G401.6 (cell line): Measurements from ENCODE around the gene CDA.

ENCODE experiments used
- FAIRE-seq: peaks from 2 replicates; lab custom pipeline; 2012; peaks lifted over from hg19 to GRCh38; lab: Jason Lieb, UNC

CDA gene

DNA sequence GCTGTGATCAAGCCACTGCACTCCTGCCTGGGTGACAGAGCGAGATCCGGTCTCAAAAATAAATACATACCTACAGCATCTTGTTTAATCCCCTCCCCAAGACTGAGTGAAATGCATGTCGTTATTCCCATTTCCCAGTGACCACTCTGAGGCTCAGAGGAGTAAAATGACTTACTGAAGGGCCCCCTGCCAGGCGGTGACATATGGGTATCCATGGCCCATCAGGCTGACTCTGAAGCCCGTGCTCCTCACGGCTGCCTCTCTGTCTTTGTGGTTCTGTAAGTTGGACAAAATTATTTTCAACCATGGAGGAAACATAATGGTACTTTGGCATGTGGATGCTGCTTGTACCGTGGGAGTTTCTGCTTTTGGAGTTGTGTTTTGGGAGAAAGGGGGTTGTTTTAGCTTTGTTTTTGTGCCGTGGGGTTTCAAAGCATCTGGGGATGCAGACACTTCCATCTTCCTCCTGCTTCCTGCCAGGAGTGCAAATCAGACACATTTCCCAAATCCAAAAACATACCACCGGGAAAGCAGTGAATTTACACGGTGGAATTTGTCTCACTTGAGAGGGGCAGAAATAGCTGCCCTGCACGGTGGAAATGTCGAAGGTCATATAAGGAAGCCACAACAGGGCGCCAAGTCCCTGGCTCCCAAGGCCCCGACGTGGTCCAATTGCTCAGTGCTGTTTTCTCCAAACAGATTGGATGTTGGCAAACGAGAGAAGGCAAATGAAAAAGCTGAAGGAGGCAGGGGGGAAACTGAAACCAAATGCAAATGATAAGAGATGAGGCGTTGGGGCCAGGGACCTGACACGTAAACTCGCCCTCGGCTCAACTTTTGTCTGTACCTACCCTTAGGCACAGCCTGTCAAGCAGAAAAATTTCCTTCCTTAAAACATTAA, 27.3 kb downstream of the CDA start:
- FAIRE-seq, result no peak

GRCh38 chr1:20616847-20617487, 28.1 kb downstream of the CDA start:
- no peak for FAIRE-seq

DNA sequence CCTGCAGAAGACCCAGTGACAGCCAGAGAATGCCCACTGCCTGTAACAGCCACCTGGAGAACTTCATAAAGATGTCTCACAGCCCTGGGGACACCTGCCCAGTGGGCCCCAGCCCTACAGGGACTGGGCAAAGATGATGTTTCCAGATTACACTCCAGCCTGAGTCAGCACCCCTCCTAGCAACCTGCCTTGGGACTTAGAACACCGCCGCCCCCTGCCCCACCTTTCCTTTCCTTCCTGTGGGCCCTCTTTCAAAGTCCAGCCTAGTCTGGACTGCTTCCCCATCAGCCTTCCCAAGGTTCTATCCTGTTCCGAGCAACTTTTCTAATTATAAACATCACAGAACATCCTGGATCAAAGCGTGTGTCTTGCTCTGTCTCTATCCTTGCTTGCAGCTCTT, 29.7 kb downstream of the CDA start:
- FAIRE-seq, result no peak

GRCh38 chr1:20619999-20620398, 31.1 kb downstream of the CDA start:
- no peak for FAIRE-seq

GRCh38 chr1:20621012-20621411, 32.1 kb downstream of the CDA start:
- no peak for FAIRE-seq

- no peak for FAIRE-seq
Measured at GRCh38 chr1:20624709-20625108, 35.8 kb downstream of the CDA start.

- no peak for FAIRE-seq
Measured at GRCh38 chr1:20625176-20626097, 36.5 kb downstream of the CDA start.

DNA sequence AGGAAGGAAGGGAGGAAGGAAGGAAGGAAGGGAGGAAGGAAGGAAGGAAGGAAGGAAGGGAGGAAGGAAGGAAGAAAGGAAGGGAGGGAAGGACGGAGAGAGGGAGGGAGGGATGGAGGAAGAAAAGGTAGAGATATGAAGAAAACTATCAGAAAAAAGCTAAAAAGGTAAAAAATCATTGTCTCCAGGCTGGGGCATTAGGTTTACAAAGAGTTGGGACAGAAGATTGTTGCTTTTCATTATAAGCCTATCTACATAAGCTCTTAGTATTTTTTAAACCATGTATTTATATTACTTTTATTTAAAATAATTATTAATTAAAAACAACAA, 37.2 kb downstream of the CDA start:
- no peak for FAIRE-seq

DNA sequence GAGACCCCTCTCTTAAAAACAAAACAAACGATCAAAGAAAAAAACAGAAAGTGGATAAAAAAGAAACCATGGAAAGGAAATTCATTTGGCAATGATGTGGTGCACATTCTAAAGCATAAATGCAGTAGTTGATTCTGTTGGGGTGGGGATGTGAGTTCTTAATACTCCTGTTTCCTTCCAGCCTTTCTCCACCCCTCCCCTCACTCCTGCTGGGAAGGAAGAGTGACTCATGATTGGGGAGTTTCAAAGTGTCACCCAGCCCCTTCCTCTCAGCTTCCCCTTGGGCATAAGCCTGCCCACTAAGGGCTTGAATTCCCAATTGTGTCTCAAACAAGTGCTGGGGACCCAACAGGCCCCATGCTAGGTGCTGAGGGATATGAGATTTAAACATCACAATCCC, 37.6 kb downstream of the CDA start:
- FAIRE-seq, result no peak

GRCh38 chr1:20630729-20631128, 41.8 kb downstream of the CDA start:
- no peak for FAIRE-seq

DNA sequence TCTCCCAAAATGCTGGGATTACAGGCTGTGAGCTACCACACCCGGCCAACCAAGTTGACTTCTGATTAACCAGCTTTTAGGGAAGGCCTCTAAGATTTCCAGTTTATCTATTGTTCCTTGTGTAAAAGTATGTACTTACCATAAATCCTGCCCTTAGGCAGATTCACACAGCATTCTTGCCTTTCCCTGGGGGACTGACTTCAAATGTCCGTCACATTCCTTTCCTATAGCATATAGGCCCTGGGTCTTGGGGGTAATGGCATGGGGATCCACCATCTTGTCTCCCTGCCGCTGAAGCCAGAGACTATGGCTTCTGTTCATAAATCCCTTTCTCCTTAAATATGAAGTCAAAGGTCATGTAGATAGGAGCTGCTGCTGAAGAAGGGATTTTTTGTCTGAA, 43.5 kb downstream of the CDA start:
- FAIRE-seq, result no peak

DNA sequence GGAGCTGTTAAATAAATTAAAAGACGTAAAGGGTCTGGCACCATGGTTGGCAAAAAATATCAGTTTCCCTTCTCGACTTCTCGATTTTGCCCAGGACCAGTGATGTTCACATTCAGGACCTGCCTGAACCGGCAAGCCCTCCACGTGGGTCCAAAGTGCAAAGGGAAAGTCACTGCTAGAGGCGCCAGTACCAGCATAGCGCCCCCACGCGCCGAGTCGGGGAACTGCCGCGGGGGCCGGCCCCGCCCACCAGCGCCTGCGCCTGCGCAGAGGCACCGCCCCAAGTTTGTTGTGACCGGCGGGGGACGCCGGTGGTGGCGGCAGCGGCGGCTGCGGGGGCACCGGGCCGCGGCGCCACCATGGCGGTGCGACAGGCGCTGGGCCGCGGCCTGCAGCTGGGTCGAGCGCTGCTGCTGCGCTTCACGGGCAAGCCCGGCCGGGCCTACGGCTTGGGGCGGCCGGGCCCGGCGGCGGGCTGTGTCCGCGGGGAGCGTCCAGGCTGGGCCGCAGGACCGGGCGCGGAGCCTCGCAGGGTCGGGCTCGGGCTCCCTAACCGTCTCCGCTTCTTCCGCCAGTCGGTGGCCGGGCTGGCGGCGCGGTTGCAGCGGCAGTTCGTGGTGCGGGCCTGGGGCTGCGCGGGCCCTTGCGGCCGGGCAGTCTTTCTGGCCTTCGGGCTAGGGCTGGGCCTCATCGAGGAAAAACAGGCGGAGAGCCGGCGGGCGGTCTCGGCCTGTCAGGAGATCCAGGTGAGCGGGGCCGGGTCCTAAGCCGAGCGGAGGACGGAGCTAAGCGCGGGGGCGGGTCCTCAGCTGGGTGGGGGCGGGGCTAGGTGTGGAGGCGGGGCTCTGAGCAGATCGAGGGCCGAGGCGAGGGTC, 44.5 kb downstream of the CDA start, which contains the start of gene PINK1:
Gene PINK1, plus strand, starts transcription at position 269 of the 875 bp plus-strand sequence. Its CDS starts 91 bp downstream, at position 360.
- no peak for FAIRE-seq

DNA sequence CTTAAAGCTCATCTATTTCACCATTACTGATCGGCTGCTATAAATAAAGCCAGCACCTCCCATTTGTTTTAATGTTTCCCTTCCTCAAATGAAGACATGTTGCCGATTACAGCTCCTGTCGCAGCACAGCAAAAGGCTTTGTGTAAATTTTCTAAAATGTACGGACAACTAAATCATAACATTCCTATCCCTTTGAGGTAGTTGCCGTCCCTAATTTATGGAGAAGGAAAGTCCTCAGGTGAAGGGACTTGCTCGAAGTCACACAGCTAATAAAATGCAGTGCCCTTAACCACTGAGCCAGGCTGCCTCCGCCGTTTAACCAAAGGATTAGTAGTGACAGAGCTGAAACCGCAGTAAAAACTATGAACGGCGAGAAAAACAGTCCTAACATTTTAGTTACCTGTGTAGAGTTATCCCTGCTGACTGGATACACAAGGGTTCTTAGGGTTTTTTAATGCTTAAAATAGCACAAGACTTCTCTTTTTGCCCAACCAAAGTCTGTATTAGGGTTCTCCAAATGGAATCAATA, 45.2 kb downstream of the CDA start:
- no peak for FAIRE-seq

DNA sequence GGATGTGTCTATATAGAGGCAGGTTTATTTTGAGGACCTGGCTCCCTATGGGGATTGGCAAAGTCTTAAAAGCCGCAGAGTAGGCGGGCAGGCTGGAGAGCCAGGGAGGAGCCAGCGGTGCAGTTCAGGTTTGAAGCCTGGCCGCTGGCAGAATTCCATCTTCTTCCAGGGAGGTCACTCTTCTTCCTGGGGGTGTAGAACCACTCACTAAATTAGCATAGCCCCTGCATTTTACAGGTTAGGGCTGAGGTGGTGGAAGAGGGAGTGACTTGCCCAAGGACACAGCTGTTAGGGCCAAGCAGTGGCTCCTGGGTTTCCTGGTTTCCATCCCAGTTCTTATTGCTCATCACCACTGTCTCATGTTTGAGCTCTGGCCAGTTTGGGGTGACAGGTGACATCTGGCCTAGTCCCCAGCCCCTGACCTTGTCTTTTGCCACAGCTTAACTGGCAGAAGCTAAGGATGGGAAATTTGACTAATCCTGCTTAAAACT, 45.7 kb downstream of the CDA start:
- FAIRE-seq, result no peak

GRCh38 chr1:20636785-20637347, 48.0 kb downstream of the CDA start:
- FAIRE-seq, result no peak

DNA sequence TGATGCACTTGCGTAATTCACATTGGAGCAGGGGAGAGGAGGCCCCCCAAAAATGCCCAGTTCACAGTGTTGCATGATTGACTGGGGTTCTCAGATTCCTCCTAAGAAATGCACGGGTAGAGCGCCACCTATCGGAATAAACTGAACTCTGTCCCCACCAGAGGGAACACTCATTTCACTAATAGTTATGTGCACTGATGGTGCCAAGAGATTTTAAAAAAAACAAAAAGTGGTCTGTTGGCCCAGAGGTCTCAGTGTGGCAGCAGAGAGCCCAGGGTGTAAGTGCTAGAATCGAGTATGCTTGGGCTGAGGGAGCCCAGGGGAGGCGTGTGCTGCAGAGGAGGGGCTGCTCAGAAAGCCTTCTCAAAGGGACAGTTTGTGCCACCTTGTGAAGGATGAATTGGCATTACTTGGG, 51.3 kb downstream of the CDA start:
- FAIRE-seq, result peak; percentile 67

DNA sequence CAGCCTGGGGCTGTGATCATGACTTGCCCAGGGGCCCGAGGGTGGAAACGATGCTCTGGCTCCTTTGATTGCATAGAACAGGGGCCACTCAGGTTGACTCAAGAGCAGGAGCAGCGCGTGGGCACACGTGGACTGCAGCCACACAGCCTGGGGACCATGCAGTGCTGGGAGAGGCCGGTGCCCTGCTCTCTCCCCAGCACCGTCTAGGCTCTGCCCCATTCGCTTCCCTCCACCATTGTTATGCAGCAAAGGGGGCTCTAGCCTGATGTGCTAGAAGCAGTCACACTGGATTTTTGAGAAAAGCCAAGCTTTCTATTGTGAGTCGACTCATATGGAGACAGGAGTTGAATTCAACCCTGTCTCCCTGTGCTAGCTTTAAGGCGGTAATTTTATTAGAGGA, 53.1 kb downstream of the CDA start:
- FAIRE-seq, result no peak

DNA sequence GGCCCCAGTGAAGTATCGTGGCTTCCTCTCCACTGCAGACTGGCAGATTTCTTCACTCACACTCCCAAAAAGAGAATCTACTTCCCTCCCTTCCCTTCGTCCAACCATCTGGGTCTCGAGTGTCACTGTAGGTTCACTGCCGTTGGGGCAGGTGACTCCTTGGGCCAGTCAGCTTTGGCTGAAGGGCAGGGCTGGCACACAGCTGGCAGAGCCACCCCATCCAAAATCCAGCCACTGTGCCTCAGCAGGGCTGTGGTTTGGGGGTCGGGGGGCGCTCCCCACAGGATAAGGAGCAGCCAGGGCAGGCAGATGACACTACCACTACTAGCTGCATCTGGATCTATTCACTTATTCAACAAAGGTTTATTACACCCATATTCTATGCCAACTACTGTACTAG, 54.2 kb downstream of the CDA start:
- no peak for FAIRE-seq

DNA sequence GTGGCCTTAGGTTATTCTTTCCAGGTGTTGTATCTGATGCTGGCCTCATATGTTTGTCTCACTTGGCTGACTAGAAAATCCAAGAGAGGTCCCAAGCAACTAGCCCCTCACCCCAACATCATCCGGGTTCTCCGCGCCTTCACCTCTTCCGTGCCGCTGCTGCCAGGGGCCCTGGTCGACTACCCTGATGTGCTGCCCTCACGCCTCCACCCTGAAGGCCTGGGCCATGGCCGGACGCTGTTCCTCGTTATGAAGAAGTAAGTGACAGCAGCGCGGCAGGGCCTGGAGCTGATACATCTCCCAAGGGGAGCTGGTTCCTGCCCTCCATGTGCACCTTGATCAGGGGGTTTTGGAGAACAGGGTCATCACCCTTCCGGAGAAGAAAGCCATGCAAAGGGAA, 55.5 kb downstream of the CDA start:
- FAIRE-seq, result no peak

DNA sequence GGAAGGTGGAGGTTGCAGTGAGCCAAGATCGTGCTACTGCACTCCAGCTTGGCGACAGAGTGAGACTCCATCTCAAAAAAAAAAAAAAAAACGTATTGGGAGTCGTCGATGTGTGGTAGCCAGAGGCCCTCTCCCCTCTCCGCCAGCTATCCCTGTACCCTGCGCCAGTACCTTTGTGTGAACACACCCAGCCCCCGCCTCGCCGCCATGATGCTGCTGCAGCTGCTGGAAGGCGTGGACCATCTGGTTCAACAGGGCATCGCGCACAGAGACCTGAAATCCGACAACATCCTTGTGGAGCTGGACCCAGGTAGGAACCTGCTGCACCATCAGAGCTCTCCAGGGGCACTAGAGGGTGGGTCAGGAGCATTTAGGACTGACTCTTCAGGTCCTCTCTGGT, 56.5 kb downstream of the CDA start:
- no peak for FAIRE-seq

DNA sequence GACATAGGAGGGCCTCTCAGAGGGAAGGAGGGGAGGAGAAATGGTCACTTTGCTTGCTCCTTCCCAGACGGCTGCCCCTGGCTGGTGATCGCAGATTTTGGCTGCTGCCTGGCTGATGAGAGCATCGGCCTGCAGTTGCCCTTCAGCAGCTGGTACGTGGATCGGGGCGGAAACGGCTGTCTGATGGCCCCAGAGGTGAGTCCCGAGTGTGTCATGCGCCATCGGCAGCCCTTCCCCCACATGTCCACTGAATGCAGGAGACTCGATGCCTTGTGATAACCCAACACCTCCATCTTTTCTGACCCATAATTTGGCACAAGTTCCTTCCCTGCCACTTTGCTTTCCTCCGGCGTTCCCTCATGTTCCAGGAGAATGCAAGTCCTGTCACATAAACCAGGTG, 59.5 kb downstream of the CDA start:
- FAIRE-seq, result no peak
